KOPT-K1 (cell line): Measurements from ENCODE around the gene RAB11FIP4.

Experiments
- H3K27ac ChIP-seq: fragments of 200-600 bp; sonication (generic); 2 replicates; pipeline ENCODE4 v1.5.1; 2016; ENCODE audit warnings: antibody characterized with exemption, mild to moderate bottlenecking, low read depth, low read length; ENCODE audit not compliant: poor library complexity, severe bottlenecking
- H3K36me3 ChIP-seq: fragments of 200-600 bp; sonication (generic); 2 replicates; pipeline ENCODE4 v1.5.1; 2017; ENCODE audit warnings: antibody characterized with exemption, mild to moderate bottlenecking, low read length, moderate library complexity; ENCODE audit not compliant: insufficient read depth
- H3K9me3 ChIP-seq: fragments of 200-600 bp; sonication (generic); 2 replicates; pipeline ENCODE4 v1.5.1; 2017; ENCODE audit warnings: antibody characterized with exemption, low read length, mild to moderate bottlenecking; ENCODE audit not compliant: insufficient read depth, poor library complexity, severe bottlenecking

The RAB11FIP4 gene

GRCh38 chr17:31530391-31530985, 139.0 kb downstream of the RAB11FIP4 start:
- no peak overlapping the region for H3K27ac ChIP-seq
- no peaks in the 10 kb centered on the region for H3K9me3 ChIP-seq
- no peaks in the 10 kb centered on the region for H3K36me3 ChIP-seq

GRCh38 chr17:31531336-31531980, 140.0 kb downstream of the RAB11FIP4 start:
- Histone ChIP-seq H3K27ac (no peak overlapping the region), H3K9me3 (no peaks in the 10 kb centered on the region), H3K36me3 (no peaks in the 10 kb centered on the region)

GRCh38 chr17:31532081-31532480, 140.6 kb downstream of the RAB11FIP4 start:
- Histone ChIP-seq H3K9me3 (no peaks in the 10 kb centered on the region), H3K36me3 (no peaks in the 10 kb centered on the region), H3K27ac (no peak overlapping the region)

- H3K9me3 ChIP-seq = no peaks in the 10 kb centered on the region
- H3K36me3 ChIP-seq = no peaks in the 10 kb centered on the region
- H3K27ac ChIP-seq = no peak overlapping the region
These were observed 141.1 kb downstream of the RAB11FIP4 start for GRCh38 chr17:31532526-31532925.

GRCh38 chr17:31533546-31534155, 142.2 kb downstream of the RAB11FIP4 start:
- Histone ChIP-seq H3K36me3 (no peaks in the 10 kb centered on the region), H3K9me3 (no peaks in the 10 kb centered on the region), H3K27ac (no peak overlapping the region)

- Histone ChIP-seq H3K36me3 (no peaks in the 10 kb centered on the region), H3K9me3 (no peaks in the 10 kb centered on the region), H3K27ac (no peak overlapping the region)
These were observed 142.9 kb downstream of the RAB11FIP4 start for GRCh38 chr17:31534223-31534888.

GRCh38 chr17:31535581-31535981, 144.1 kb downstream of the RAB11FIP4 start:
- Histone ChIP-seq H3K9me3 (no peaks in the 10 kb centered on the region), H3K27ac (no peak overlapping the region)

GRCh38 chr17:31536451-31536850, 145.0 kb downstream of the RAB11FIP4 start:
- H3K36me3 ChIP-seq = no peaks in the 10 kb centered on the region
- H3K9me3 ChIP-seq = no peaks in the 10 kb centered on the region
- H3K27ac ChIP-seq = no peak overlapping the region

More at GRCh38 chr17:31535581-31535981, 144.1 kb downstream of the RAB11FIP4 start:
- no peaks in the 10 kb centered on the region for H3K36me3 ChIP-seq

- Histone ChIP-seq H3K36me3 (no peaks in the 10 kb centered on the region), H3K9me3 (no peaks in the 10 kb centered on the region), H3K27ac (no peak overlapping the region)
These were observed 146.1 kb downstream of the RAB11FIP4 start for GRCh38 chr17:31537565-31538011.

- Histone ChIP-seq H3K36me3 (no peaks in the 10 kb centered on the region), H3K27ac (no peak overlapping the region), H3K9me3 (no peaks in the 10 kb centered on the region)
These were observed 146.7 kb downstream of the RAB11FIP4 start for GRCh38 chr17:31538080-31538762.

- Histone ChIP-seq H3K36me3 (no peaks in the 10 kb centered on the region), H3K27ac (no peak overlapping the region), H3K9me3 (no peaks in the 10 kb centered on the region)
These were observed 149.3 kb downstream of the RAB11FIP4 start for GRCh38 chr17:31540602-31541307.

GRCh38 chr17:31541559-31541958, 150.1 kb downstream of the RAB11FIP4 start:
- Histone ChIP-seq H3K9me3 (no peaks in the 10 kb centered on the region), H3K36me3 (no peaks in the 10 kb centered on the region), H3K27ac (no peak overlapping the region)

- Histone ChIP-seq H3K27ac (no peak overlapping the region), H3K9me3 (no peaks in the 10 kb centered on the region), H3K36me3 (no peaks in the 10 kb centered on the region)
These were observed 152.7 kb downstream of the RAB11FIP4 start for GRCh38 chr17:31544186-31544585.

- no peak overlapping the region for H3K27ac ChIP-seq
- no peaks in the 10 kb centered on the region for H3K36me3 ChIP-seq
- H3K9me3 ChIP-seq = no peaks in the 10 kb centered on the region
These were observed 155.2 kb downstream of the RAB11FIP4 start for GRCh38 chr17:31546650-31547049.
